SK-N-MC (cell line): ENCODE measurements around the gene OR5A2.

Experiments
- EZH2 ChIP-seq: fragments of 200-600 bp; sonication (generic); IDR thresholded peaks from one replicate; pipeline ENCODE4 v1.6.1; 2017; ENCODE audit warnings: antibody characterized with exemption
- FOXP2 ChIP-seq: optimal IDR thresholded peaks from 2 replicates; pipeline ENCODE3; 2011; ENCODE audit warnings: mild to moderate bottlenecking, moderate library complexity; ENCODE audit not compliant: insufficient read depth; ENCODE audit errors: extremely low read length, control extremely low read depth
- POLR2AphosphoS5 ChIP-seq: IDR thresholded peaks from 2 replicates; pipeline ENCODE4 v1.6.1; 2012; ENCODE audit warnings: mild to moderate bottlenecking, low read depth, low read length, borderline replicate concordance

DNA sequence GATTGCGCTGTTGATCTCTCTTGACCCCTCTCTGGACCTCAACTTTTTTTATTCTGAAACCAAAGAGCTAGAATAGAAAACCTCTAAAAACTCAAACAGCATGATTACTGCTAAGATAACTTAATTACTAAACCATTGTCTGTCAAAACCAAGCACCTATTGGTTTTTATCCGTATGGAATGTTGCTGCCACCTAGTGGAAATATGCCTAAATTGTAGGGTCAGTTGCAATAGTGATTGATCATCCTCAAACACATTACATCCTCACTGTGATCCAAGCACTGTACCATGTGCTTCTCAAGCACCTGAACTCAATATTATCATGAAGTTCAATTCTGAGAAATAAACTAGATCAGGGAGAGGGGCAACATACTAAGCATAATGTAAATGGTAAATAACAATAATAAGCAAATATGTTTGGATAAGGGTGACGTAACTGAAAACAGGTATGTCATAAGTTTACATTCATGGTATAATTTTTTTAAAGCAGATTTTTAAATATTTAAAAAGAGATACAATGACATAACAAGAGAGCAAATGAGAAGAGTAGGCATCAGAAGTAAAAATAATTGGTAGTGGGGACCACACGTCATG lies 3.8 kb upstream of the OR5A2 start:
- no peak for TF ChIP-seq POLR2AphosphoS5
- no peak for TF ChIP-seq EZH2
- TF ChIP-seq FOXP2, result no peak
